Right forelimb (tissue), 1 donor: ENCODE results near the gene ESM1.

ENCODE experiments used
- DNase-seq: peaks from one replicate; pipeline ENCODE4 v3.0.0-alpha.2; 2018

The ESM1 gene

DNA sequence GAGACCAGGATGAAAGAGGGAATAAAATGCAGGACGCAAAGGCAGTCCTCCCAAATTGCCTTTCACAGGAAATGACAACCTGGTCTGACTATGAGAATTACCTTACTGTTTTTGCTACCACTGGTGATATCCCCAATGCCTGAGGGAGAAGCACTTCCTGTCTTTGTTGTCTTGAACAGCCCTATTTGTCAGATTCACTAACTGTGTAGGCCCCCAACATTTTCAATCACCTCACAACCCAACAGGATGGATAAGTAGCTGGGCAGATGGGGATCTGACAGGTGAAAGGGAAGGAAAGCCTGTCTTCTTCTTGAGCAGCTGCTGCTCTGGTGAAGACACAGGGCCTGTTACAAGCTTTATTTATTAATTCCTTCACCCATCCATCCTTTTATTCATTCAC is 9.7 kb downstream of the ESM1 start:
- no peak for DNase-seq

DNA sequence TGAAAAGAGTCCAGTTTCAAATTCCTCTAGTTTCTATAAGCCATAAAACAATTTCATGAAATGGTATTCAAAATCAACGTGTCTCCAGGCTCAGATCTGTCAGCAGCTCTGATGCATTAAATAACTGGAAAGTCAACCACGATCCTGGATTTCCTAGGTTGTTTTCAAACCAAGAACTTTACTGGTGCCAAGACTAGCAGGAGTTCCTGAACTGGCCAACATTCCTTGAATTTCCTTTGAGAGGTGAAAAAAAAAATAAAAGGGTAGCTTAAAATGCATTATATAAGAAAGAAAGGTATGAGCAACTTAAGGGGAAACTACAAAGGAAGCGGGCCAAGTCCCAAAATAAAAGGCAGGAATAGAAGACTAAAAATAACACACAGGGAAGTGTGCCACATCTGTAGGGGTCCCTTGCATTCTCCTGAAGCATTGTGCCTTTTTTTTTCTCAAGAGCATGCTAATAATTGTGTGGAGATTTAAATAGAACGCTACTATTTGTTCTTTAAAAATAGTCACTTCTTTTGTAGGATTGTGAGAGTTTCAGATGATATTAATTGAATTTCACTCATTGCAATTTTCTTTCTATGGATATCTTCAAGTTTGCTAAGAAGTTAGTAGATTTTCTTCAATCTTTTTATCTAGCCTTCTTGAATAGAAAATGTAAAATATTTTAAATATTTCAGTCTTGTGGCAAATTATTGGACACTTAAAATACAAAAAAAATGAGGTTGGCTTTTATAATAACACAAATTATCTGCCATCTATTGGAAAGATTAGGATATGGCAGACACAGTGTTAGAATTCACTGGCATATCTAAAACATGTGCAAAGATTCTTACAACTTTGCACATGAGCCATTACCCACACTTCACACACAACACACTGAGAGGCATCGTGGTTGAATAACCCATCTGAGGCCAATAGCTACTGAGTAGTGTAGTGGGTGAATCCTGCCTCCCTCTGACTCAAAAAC is 15.3 kb downstream of the ESM1 start:
- DNase-seq = no peak

DNA sequence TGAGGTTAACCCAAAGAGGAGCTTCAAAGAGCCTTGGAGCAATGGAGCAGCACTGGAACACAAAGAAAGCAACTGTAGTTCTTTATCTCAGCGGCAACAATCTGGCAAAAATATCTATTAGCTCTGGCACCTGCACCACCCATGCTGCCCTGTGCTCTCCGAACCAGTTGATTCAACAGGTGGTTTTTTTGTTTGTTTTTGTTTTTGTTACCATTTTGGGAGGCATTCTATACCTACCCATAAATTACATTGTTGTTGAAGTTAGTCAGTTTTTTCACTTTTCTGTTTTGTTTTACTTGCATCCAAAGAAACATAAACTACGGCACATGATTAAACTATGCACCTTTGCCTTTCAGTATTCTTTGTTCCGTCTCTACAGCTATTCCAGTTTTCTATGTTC is 16.2 kb downstream of the ESM1 start:
- no peak for DNase-seq

DNA sequence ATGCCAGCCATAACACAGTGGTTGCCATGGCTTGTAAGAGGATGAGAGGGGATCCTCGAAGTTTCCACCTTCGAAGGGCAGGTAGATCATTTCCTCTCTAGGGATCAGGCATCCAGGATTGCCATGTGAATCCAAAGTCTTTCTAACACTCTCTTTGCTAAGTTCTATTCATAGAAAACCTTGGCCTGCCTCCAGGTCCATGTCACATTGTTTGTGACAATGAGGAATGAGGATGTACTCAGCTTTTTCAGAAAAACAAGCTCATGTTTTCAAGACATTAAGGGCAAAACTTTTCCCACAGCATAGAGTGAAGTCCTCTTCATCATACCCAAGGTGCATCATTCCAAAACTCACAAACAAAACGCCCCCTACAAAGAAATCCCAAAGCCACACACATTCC is 19.6 kb downstream of the ESM1 start:
- DNase-seq = no peak

DNA sequence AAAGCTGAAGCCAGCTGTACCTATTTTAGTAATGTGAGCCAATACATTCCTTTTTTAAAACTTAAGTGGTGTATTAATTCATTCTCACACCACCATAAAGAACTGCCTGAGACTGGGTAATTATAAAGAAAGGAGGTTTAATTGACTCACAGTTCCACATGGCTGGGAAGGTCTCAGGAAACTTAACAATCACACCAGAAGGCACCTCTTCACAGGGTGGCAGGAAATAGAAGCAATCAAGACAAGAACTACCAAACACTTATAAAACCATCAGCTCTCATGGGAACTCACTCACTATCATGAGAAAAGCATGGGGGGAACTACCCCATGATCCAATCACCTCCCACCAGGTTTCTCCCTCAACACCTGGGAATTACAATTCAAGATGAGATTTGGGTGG is 21.0 kb downstream of the ESM1 start:
- DNase-seq = no peak

DNA sequence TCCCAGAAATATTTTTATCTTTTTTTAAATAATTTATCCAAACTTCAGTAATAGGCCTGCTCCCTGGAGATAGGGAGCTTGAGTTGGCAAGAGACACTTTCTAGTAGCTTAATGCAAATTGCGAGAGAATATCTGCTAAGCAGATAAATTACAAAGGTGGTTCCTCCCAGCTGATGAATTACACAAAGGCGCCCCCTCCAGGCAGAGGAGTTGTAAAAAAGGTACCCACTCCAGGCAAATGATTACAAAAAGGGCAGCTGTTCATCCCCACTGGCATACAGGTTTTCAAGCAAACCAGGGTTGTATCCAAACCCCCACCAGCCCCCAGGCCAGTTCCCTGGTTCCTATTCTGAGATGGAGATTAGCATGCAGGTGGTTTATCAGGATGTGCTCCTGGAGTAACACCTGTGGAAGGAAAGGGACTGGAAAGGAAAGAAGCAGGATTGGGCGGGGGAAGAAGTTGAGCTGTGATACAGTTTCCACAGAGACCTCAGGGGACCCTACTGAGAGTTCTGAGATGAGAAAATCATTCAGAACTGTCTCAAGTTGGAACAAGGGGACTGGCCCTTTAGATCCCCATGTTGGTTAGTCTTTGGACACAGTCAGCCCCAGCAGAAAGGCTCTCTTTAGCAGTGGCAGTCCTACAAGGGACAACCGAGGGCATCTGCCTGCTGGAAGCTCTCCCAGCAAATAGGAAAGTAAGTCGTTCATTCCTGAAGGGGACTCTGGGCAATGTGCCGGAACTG is 25.5 kb downstream of the ESM1 start:
- no peak for DNase-seq

DNA sequence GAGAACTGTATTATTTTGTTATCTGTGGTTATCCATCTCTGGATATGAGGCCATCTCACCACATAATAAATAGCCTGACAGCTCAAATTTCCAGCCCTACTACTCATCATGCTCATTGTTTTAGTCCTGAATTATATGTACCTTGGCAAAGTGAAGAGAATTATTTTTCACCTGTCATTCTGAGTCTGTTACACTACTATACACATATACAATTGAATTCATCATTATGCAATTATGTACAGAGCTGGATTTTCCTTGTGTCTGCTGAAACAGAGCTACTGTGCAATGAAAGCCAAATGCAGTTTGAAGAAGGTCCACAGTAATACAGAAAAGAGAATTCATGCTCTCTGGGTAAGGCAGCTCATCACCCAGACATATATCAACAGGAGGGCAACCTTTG is 28.5 kb downstream of the ESM1 start:
- no peak for DNase-seq

DNA sequence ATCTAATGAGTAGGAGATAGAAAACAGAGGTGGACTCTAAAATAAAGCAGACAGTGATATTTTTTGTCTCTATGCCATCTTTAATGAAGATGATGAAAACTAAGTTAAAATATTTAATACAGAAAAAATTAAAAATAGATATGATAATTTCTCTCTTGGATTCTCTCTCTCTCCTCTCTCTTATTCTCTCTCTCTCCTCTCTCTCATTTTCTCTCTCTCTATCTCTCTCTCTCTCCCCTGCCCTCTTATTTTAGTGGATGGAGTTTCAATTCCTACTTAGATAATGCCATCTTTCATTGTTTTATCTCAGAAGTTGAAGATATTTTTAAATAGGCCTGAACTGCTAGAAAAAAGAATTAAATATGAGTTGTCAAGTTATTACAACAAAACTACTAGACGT is 38.2 kb downstream of the ESM1 start:
- DNase-seq = no peak

DNA sequence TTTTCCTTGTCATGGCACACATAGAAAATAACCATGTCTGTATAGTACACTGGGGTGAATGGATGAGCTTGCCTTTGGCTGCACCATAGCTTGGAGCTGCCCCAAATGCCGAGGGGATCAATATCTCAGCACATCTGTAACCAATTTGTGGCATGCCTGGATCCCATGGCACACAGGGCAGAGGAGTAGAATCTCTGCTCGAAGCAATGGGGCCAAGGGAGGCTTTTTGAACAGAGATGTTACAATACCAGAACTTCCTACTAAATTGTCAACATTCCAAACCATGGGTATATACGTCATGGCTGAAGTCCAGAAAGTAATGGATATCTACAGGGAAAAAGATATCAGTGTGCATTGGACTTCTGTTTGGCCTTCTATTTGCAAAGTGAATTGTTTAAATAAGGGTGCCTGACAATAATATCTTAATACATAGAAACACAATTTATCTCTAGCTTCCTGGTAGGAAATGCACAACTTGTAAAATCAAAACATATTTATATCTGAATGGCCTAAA is 39.0 kb downstream of the ESM1 start:
- DNase-seq = no peak

DNA sequence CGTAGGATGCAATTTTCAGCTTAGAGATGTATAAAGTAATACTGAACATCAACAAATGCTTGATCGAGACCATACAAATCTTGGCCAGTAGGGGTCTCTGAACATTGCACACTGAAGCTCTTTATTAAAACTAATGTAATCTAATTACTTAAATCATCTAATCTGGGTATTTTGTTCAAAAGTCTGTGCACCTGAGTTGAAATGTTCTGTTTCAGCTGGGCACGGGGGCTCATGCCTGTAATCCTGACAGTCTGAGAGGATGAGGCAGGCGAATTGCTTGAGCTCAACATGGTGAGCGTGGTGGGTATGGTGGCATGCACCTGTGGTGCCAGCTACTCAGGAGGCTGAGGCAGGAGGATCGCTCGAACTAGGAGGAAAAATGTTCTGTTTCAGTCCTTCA is 41.0 kb downstream of the ESM1 start:
- DNase-seq = no peak

DNA sequence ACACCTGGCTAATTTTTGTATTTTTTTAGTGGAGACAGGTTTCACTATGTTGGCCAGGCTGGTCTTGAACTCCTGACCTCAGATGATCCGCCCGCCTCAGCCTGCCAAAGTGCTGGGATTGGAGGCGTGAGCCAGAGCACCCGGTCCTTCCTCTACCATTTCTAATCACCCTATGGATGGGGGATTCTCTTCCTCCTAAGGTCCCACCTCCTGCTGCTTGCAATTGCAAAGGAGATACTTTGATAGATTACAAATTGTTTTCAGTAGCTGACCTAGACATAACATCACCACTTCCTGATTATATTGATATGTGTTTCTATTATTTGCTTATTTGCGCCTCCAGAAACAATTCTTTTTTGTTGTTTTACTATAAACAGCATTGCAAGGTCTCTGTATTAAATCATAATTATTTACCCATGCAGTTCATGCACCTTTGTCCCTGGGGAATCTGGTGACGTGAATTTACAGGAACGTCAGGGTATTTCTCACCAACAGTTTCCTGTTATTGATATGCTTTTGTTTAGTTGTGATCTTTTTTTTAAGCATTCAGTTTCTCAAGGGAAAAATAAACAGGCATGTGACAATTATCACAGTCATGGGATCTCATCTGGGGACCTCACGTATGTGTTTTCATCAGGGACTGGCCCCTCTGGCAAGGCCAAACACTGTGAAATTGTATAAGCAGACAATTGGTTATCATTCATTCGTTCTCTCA is 43.2 kb downstream of the ESM1 start:
- DNase-seq = no peak

DNA sequence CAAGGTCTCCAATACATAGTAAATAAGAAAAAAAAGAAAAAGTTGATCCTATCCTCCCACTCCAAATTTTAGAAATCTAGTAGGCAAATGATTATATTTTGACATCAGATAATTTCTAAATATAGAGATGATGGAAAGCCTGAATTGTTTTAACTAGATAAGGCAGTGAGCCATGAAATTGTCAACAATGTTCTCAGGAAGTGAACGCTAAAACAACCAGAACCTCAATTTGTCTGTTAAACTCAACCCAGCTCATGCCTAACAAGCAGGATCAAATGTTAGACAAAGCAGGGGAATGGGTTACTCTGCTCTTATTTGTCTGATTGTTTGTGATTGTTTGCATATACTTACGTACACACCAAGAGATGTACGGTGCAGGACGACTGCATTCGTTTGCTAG is 49.2 kb downstream of the ESM1 start:
- no peak for DNase-seq

DNA sequence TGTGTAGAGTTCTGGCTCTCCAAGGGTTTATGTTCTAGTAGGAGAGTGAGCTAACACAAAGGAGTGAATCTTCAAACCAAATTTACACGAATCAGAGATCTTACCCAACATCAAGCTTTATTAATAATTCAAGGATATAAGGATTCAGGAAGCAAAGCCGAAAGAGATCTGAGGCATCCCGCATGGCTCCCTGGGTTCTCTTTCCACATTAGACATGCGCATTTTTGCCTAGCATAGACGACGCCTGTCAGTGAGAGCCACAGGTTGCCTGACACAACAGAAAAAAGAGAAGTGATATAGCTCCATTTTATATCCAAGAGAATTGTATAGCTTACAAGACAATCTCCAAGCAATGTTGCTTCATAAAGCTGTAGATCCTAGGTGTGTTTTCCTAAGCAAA is 52.6 kb downstream of the ESM1 start:
- DNase-seq = no peak

DNA sequence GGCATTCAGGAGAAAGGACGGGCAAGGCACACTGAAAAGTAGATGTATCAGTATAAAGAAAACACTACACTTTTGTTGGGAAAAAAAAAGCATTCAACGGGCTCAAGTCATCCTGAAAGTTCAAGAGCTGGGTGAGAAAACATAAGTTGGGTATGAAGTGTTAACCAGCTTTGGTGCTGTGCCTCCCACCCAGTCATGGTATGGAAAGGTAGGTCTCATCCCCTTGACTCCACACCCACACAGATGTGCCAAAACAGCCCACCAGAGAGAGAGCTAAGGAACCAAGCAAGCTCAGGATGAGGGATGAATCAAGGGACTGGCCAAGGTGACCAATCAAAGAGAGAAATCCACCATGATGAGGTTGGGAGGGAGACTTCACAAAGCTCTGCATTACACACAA is 54.7 kb downstream of the ESM1 start:
- DNase-seq = no peak
